ENCODE measurements around the gene KIF19. TPM values are rescaled to one million over a fixed set of nuclear protein-coding genes. Genes with fewer than 3 reads are reported as not detected.

The KIF19 gene
- total and polyA plus RNA-seq, 2 donors (not counting 1 experiment from before 2014, with no cell fraction given), result not detected

DNA sequence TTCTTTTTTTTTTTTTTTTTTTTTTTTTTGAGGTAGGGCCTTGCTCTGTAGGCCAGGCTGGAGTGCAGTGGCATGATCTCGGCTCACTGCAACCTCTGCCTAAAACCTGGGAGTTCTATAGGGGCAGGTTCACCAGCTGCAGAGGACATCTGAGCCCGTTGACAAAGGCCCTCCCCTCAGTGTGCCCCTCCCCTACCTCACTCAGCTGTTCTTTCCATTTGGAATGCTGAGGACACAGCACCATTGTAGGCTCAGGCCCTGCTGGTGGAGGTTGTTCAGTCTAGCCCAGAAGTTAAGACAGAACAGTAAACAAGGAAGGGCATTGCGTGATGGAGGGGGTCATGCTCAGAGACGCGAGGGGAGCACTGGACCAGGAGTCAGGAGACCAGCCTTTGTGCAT lies 21.8 kb upstream of the KIF19 start:
- H4K20me1 ChIP-seq (ENCODE audit: control insufficient read depth, insufficient read depth, low read length, poor library complexity, severe bottlenecking), result no peaks in the 10 kb centered on the region
- H3K4me3 ChIP-seq (ENCODE audit: control extremely low read depth in 1 of 5, extremely low read depth in 1 of 5, insufficient read depth in 1 of 5, low read depth in 2 of 5, low read length in 4 of 5), result no peak overlapping the region
- H3K27me3 ChIP-seq (replicated peaks in 1 of 4; ENCODE audit: control extremely low read depth in 1 of 4, control insufficient read depth in 3 of 4, insufficient read depth in 4 of 4, low read length in 3 of 4), result peaks cover 0 to 7% (median under 1%) of the 10 kb centered on the region in 4 experiments
- H3K79me2 ChIP-seq (ENCODE audit: control insufficient read depth, insufficient read depth, low read length), result no peaks in the 10 kb centered on the region
- H2AFZ ChIP-seq (ENCODE audit: insufficient read depth, low read depth, low read length, poor library complexity, severe bottlenecking), result no peak overlapping the region
- no peak for DNase-seq
- ChIA-PET CTCF (no interaction called here), POLR2A (no interaction called here)
- no peak overlapping the region for H3K27ac ChIP-seq (ENCODE audit: low read length in 2 of 2)
- no peaks in the 10 kb centered on the region for H3K4me1 ChIP-seq (ENCODE audit: control insufficient read depth in 2 of 2, insufficient read depth in 2 of 2, low read length in 2 of 2)
- TF ChIP-seq EZH2 (IDR thresholded peaks at IDR 0.05; ENCODE audit: borderline replicate concordance, insufficient read depth, low read depth, low read length, poor library complexity, severe bottlenecking), result no peak
- 97% methylated on average over 4 of the region's 5 CpGs for WGBS (ENCODE audit: insufficient coverage)
- H3K4me2 ChIP-seq (replicated peaks; ENCODE audit: low read depth, low read length, poor library complexity, severe bottlenecking), result no peak overlapping the region
- no peaks in the 10 kb centered on the region for H3K9me3 Mint-ChIP-seq (ENCODE audit: insufficient read depth)
- no peaks in the 10 kb centered on the region for H3K4me1 Mint-ChIP-seq
- intact Hi-C loops (cut with micrococcal nuclease), result no loop called here
- H3K36me3 ChIP-seq (replicated peaks in 1 of 2; ENCODE audit: control extremely low read depth in 1 of 2, control insufficient read depth in 1 of 2, extremely low read depth in 1 of 2, insufficient read depth in 2 of 2, low read length in 1 of 2), result no peaks in the 10 kb centered on the region
- H3K9me3 ChIP-seq (ENCODE audit: control extremely low read depth in 1 of 3, control insufficient read depth in 2 of 3, insufficient read depth in 1 of 3, low read length in 2 of 3), result peaks cover 0 to 10% (median 0%) of the 10 kb centered on the region in 3 donors
- no peak overlapping the region for H3K9ac ChIP-seq (ENCODE audit: low read length)
- ATAC-seq (ENCODE audit: low read depth), result no peak
- H3K4me3 Mint-ChIP-seq, result no peak overlapping the region
- H3K27me3 Mint-ChIP-seq, result peaks cover 9% of the 10 kb centered on the region
- H3K27ac Mint-ChIP-seq, result no peak overlapping the region

- ATAC-seq (ENCODE audit: low read depth) (no peak), DNase-seq (no peak)
- Mint-ChIP-seq H3K27me3 (peaks cover 8% of the 10 kb centered on the region), H3K4me3 (no peak overlapping the region), H3K27ac (no peak overlapping the region), H3K4me1 (no peaks in the 10 kb centered on the region), H3K9me3 (ENCODE audit: insufficient read depth) (no peaks in the 10 kb centered on the region)
- Histone ChIP-seq H2AFZ (ENCODE audit: insufficient read depth, low read depth, low read length, poor library complexity, severe bottlenecking) (no peak overlapping the region), H3K4me3 (ENCODE audit: control extremely low read depth in 1 of 5, extremely low read depth in 1 of 5, insufficient read depth in 1 of 5, low read depth in 2 of 5, low read length in 4 of 5) (no peak overlapping the region), H3K9ac (ENCODE audit: low read length) (no peak overlapping the region), H3K79me2 (ENCODE audit: control insufficient read depth, insufficient read depth, low read length) (no peaks in the 10 kb centered on the region), H3K27ac (ENCODE audit: low read length in 2 of 2) (no peak overlapping the region), H3K36me3 (replicated peaks in 1 of 2; ENCODE audit: control extremely low read depth in 1 of 2, control insufficient read depth in 1 of 2, extremely low read depth in 1 of 2, insufficient read depth in 2 of 2, low read length in 1 of 2) (no peaks in the 10 kb centered on the region), H3K9me3 (ENCODE audit: control extremely low read depth in 1 of 3, control insufficient read depth in 2 of 3, insufficient read depth in 1 of 3, low read length in 2 of 3) (peaks cover 0 to 10% (median 0%) of the 10 kb centered on the region in 3 donors), H3K27me3 (replicated peaks in 1 of 4; ENCODE audit: control extremely low read depth in 1 of 4, control insufficient read depth in 3 of 4, insufficient read depth in 4 of 4, low read length in 3 of 4) (peaks cover 0 to 4% (median 0%) of the 10 kb centered on the region in 4 experiments), H4K20me1 (ENCODE audit: control insufficient read depth, insufficient read depth, low read length, poor library complexity, severe bottlenecking) (no peaks in the 10 kb centered on the region), H3K4me2 (replicated peaks; ENCODE audit: low read depth, low read length, poor library complexity, severe bottlenecking) (no peak overlapping the region), H3K4me1 (ENCODE audit: control insufficient read depth in 2 of 2, insufficient read depth in 2 of 2, low read length in 2 of 2) (no peaks in the 10 kb centered on the region)
- TF ChIP-seq CTCF (IDR thresholded peaks at IDR 0.05) (no peak), EZH2 (IDR thresholded peaks at IDR 0.05; ENCODE audit: borderline replicate concordance, insufficient read depth, low read depth, low read length, poor library complexity, severe bottlenecking) (no peak)
- ChIA-PET CTCF (interaction anchor here (1.0 kb wide), 1 partner anchor 15 kb away, joined by 5 read pairs; no protein-coding TSS in a partner anchor), POLR2A (no interaction called here)
- WGBS (ENCODE audit: insufficient coverage), result 84% methylated on average over 4 of the region's 10 CpGs
- intact Hi-C loops (cut with micrococcal nuclease), result no loop called here
These were observed 20.0 kb upstream of the KIF19 start for GRCh38 chr17:74305865-74306654.

Data from B cell (primary cell).